CD14-positive monocyte (primary cell): ENCODE measurements around the gene C10orf143. TPM values are rescaled to one million over a fixed set of nuclear protein-coding genes. Genes with fewer than 3 reads are reported as not detected.

ENCODE experiments used
- DNase-seq, 3 donors: peaks; one replicate each; pipeline ENCODE4 v3.0.0-alpha.2; 2011 to 2022
- H2AFZ ChIP-seq: 2 replicates; pipeline ENCODE4 v1.6.0; 2012; ENCODE audit warnings: mild to moderate bottlenecking, low read depth, low read length, inconsistent platforms; ENCODE audit not compliant: insufficient read depth, poor library complexity, severe bottlenecking
- H3K27ac ChIP-seq, 2 donors: 1 replicate in 1 of 2; 2 replicates in 1 of 2; pipeline ENCODE4 v1.5.1; 2012 to 2013; ENCODE audit warnings: low read length in 2 of 2, control low read depth in 1 of 2, inconsistent platforms in 1 of 2, low read depth in 1 of 2, mild to moderate bottlenecking in 1 of 2
- H3K27me3 ChIP-seq, 2 donors: one replicate each; pipeline versions ENCODE4 v1.6.0 to v1.6.1; 2011 to 2013; ENCODE audit warnings: low read length in 2 of 2; ENCODE audit not compliant: control insufficient read depth in 2 of 2, insufficient read depth in 2 of 2
- H3K36me3 ChIP-seq, 2 donors: replicated peaks in 1 of 2; 1 replicate in 1 of 2; 2 replicates in 1 of 2; pipeline versions ENCODE4 v1.5.1 to v1.6.1; 2012 to 2013; ENCODE audit warnings: low read length in 2 of 2, control low read depth in 1 of 2, inconsistent platforms in 1 of 2, mild to moderate bottlenecking in 1 of 2; ENCODE audit not compliant: insufficient read depth in 2 of 2, control insufficient read depth in 1 of 2
- H3K4me1 ChIP-seq, 2 donors: 1 replicate in 1 of 2; 2 replicates in 1 of 2; pipeline versions ENCODE4 v1.5.1 to v1.6.1; 2012 to 2013; ENCODE audit warnings: low read length in 2 of 2, control low read depth in 1 of 2, inconsistent platforms in 1 of 2, mild to moderate bottlenecking in 1 of 2, moderate library complexity in 1 of 2; ENCODE audit not compliant: insufficient read depth in 2 of 2, control insufficient read depth in 1 of 2
- H3K4me2 ChIP-seq: replicated peaks from 2 replicates; pipeline ENCODE3; 2012; ENCODE audit warnings: low read length, moderate library complexity, mild to moderate bottlenecking; ENCODE audit not compliant: poor library complexity, severe bottlenecking; ENCODE audit errors: extremely low read depth
- H3K4me3 ChIP-seq, 3 experiments: fragments of 200-600 bp in 1 of 3; sonication (generic) in 1 of 3; replicated peaks in 1 of 3; 1 replicate in 2 of 3; 2 replicates in 1 of 3; pipeline ENCODE4 v1.5.1; 2011 to 2013; ENCODE audit warnings: low read length in 3 of 3, mild to moderate bottlenecking in 3 of 3, control low read depth in 2 of 3, low read depth in 2 of 3, inconsistent platforms in 1 of 3, moderate library complexity in 1 of 3
- H3K79me2 ChIP-seq: 2 replicates; pipeline ENCODE4 v1.6.0; 2012; ENCODE audit warnings: mild to moderate bottlenecking, control low read depth, inconsistent platforms, low read length, moderate library complexity; ENCODE audit not compliant: insufficient read depth
- H3K9ac ChIP-seq: 2 replicates; pipeline ENCODE4 v1.6.0; 2017; ENCODE audit warnings: low read length, mild to moderate bottlenecking; ENCODE audit not compliant: insufficient read depth, poor library complexity, severe bottlenecking
- H3K9me3 ChIP-seq, 2 donors: replicated peaks in 1 of 2; 1 replicate in 1 of 2; 2 replicates in 1 of 2; pipeline versions ENCODE4 v1.5.1 to v1.6.1; 2012 to 2013; ENCODE audit warnings: low read length in 2 of 2, control low read depth in 1 of 2; ENCODE audit not compliant: control insufficient read depth in 1 of 2, insufficient read depth in 1 of 2
- H4K20me1 ChIP-seq: 2 replicates; pipeline ENCODE4 v1.6.0; 2012; ENCODE audit warnings: mild to moderate bottlenecking, low read length, control low read depth, moderate library complexity; ENCODE audit not compliant: insufficient read depth
- H3K27ac Mint-ChIP-seq, 7 donors: one replicate each; pipeline ENCODE4 v1.8.0; 2020; ENCODE audit warnings: mild to moderate bottlenecking in 7 of 7, mixed read lengths in 7 of 7, moderate library complexity in 6 of 7, inconsistent platforms in 2 of 7
- H3K27me3 Mint-ChIP-seq, 3 donors: one replicate each; pipeline ENCODE4 v1.8.0; 2021 to 2022; ENCODE audit warnings: low read depth in 3 of 3, mild to moderate bottlenecking in 3 of 3, mixed read lengths in 3 of 3, moderate library complexity in 3 of 3, inconsistent platforms in 1 of 3
- H3K36me3 Mint-ChIP-seq, 2 donors: one replicate each; pipeline ENCODE4 v1.8.0; 2020; ENCODE audit warnings: mixed read lengths in 2 of 2, inconsistent platforms in 1 of 2, mild to moderate bottlenecking in 1 of 2
- H3K4me1 Mint-ChIP-seq: one replicate; pipeline ENCODE4 v1.8.0; 2020; ENCODE audit warnings: mild to moderate bottlenecking, mixed read lengths
- H3K4me3 Mint-ChIP-seq, 2 donors: one replicate each; pipeline ENCODE4 v1.8.0; 2020; ENCODE audit warnings: mild to moderate bottlenecking in 2 of 2, mixed read lengths in 2 of 2, moderate library complexity in 1 of 2
- H3K9me3 Mint-ChIP-seq, 7 donors: one replicate each; pipeline ENCODE4 v1.8.0; 2020 to 2022; ENCODE audit warnings: mixed read lengths in 7 of 7, mild to moderate bottlenecking in 6 of 7, moderate library complexity in 6 of 7, inconsistent platforms in 2 of 7
- WGBS: methylation state at CpG from one replicate; pipeline ENCODE4 v1.1.5; 2013; ENCODE audit warnings: missing lambda C conversion rate; ENCODE audit not compliant: insufficient coverage; 5-methylcytosine and 5-hydroxymethylcytosine counted together
- intact Hi-C, 2 donors: fragments of 100-400 bp; cut with micrococcal nuclease; formaldehyde crosslinking; loops; one replicate each; pipeline versions ENCODE4 v1.15.0 to v1.15.1; 2023
- polyA plus RNA-seq, 3 donors: library from polyadenylated mRNA; depleted of rRNA in 1 of 3; unstranded in 2 of 3; stranded (reverse) in 1 of 3; fragments of 300-500 nt in 2 of 3; fragments of >200 nt in 1 of 3; fragmentation: Illumina TruSeq in 2 of 3; gene quantifications; 1 replicate in 2 of 3; 2 replicates in 1 of 3; pipeline ENCODE4 v1.2.3, GENCODE V29; 2012 to 2021
- TF ChIP-seq, protein P1 (sequence below): fragments of 200-600 bp; IDR thresholded peaks from one replicate; pipeline ENCODE4 v1.8.0; 2022; ENCODE audit warnings: antibody characterized with exemption, mild to moderate bottlenecking

The C10orf143 gene
- polyA plus RNA-seq, 3 donors = 3.6 to 11.6 (median 8.0) TPM

DNA sequence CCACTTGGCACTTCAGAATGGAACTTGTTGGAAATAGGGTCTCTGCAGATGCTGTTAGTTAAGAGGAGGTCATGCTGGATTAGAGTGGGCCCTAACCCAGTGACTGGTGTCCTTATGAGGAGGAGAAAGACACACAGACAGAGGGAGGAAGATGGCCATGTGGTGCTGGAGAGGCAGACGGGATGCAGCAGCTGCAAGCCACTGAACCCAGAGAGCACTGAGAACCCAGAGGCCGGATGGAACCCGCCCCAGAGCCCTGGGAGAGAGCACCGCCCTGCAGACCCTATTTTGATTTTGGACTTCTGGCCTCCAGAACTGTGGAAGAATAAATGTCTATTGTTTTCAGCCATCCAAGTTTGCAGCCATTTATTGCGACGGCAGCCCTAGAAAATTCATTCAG is 88.5 kb downstream of the C10orf143 start:
- no peak overlapping the region for H3K9ac ChIP-seq
- Mint-ChIP-seq H3K4me1 (peaks cover 2% of the 10 kb centered on the region), H3K27me3 (peaks cover 3 to 7% (median 6%) of the 10 kb centered on the region in 3 donors), H3K9me3 (no peaks in the 10 kb centered on the region), H3K27ac (no peak overlapping the region), H3K4me3 (no peak overlapping the region), H3K36me3 (no peaks in the 10 kb centered on the region)
- no peaks in the 10 kb centered on the region for H3K27me3 ChIP-seq
- no peak overlapping the region for H3K4me3 ChIP-seq
- no peak overlapping the region for H3K27ac ChIP-seq
- no peaks in the 10 kb centered on the region for H3K4me1 ChIP-seq
- 93% methylated on average over 6 of the region's 6 CpGs for WGBS
- no peaks in the 10 kb centered on the region for H4K20me1 ChIP-seq
- intact Hi-C loops = no loop called here
- H3K79me2 ChIP-seq = no peaks in the 10 kb centered on the region
- no peak for DNase-seq
- H2AFZ ChIP-seq = no peak overlapping the region
- TF ChIP-seq, protein P1, sequence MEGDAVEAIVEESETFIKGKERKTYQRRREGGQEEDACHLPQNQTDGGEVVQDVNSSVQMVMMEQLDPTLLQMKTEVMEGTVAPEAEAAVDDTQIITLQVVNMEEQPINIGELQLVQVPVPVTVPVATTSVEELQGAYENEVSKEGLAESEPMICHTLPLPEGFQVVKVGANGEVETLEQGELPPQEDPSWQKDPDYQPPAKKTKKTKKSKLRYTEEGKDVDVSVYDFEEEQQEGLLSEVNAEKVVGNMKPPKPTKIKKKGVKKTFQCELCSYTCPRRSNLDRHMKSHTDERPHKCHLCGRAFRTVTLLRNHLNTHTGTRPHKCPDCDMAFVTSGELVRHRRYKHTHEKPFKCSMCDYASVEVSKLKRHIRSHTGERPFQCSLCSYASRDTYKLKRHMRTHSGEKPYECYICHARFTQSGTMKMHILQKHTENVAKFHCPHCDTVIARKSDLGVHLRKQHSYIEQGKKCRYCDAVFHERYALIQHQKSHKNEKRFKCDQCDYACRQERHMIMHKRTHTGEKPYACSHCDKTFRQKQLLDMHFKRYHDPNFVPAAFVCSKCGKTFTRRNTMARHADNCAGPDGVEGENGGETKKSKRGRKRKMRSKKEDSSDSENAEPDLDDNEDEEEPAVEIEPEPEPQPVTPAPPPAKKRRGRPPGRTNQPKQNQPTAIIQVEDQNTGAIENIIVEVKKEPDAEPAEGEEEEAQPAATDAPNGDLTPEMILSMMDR = no peak
- H3K4me2 ChIP-seq = no peak overlapping the region
- no peaks in the 10 kb centered on the region for H3K36me3 ChIP-seq
- H3K9me3 ChIP-seq = no peaks in the 10 kb centered on the region

DNA sequence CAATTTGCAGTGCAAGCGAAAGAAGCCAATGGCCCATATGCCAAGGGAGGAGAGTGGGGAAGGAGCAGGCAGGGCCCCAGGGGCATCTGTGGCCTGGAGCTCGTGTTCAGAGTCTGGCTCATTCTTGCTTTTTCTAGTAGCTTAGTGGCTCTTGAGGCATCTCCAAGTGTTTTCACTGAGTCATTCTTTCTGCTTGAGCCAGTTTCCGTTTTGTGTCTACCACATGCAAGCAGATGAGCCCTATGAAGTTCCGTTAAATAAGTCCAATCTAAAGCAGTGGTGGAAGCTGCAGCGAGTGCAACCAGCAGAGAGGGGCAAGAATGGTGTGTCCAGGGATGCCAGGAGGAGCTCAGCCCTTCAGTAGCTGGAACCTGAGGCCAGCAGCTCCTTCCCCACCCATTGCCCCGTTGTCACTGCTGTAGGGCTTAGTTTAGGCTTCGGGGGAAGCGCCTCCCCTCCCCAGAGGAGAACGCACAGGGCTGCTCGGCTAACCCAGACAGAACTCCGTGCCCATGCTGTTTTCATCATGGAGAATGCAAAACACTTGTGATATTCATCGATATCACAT is 89.2 kb downstream of the C10orf143 start:
- H3K4me1 Mint-ChIP-seq = peaks cover 2% of the 10 kb centered on the region
- Histone ChIP-seq H3K9me3 (no peaks in the 10 kb centered on the region), H3K4me2 (no peak overlapping the region), H3K4me3 (no peak overlapping the region), H3K9ac (no peak overlapping the region), H4K20me1 (no peaks in the 10 kb centered on the region), H2AFZ (no peak overlapping the region), H3K79me2 (no peaks in the 10 kb centered on the region), H3K27ac (no peak overlapping the region), H3K4me1 (no peaks in the 10 kb centered on the region), H3K36me3 (no peaks in the 10 kb centered on the region), H3K27me3 (no peaks in the 10 kb centered on the region)
- H3K9me3 Mint-ChIP-seq = no peaks in the 10 kb centered on the region
- no peaks in the 10 kb centered on the region for H3K36me3 Mint-ChIP-seq
- H3K27me3 Mint-ChIP-seq = peaks cover 3 to 7% (median 6%) of the 10 kb centered on the region in 3 donors
- TF ChIP-seq, protein P1 = no peak
- no peak for DNase-seq
- no peak overlapping the region for H3K27ac Mint-ChIP-seq
- no peak overlapping the region for H3K4me3 Mint-ChIP-seq
- WGBS = 70% methylated on average over 12 of the region's 12 CpGs
- intact Hi-C loops = no loop called here
